ENCODE measurements around the gene TBC1D10B. TPM values are rescaled to one million over a fixed set of nuclear protein-coding genes. Genes with fewer than 3 reads are reported as not detected.

The TBC1D10B gene
- total RNA-seq, 1 donor from 2014 or later: 24.5 TPM

GRCh38 chr16:30409125-30410060 is 39.1 kb upstream of the TBC1D10B start:
- peak overlapping the region in 1 of 3 donors; percentile 50 for H3K9ac ChIP-seq (ENCODE audit: low read depth in 1 of 3, low read length in 3 of 3)

DNA sequence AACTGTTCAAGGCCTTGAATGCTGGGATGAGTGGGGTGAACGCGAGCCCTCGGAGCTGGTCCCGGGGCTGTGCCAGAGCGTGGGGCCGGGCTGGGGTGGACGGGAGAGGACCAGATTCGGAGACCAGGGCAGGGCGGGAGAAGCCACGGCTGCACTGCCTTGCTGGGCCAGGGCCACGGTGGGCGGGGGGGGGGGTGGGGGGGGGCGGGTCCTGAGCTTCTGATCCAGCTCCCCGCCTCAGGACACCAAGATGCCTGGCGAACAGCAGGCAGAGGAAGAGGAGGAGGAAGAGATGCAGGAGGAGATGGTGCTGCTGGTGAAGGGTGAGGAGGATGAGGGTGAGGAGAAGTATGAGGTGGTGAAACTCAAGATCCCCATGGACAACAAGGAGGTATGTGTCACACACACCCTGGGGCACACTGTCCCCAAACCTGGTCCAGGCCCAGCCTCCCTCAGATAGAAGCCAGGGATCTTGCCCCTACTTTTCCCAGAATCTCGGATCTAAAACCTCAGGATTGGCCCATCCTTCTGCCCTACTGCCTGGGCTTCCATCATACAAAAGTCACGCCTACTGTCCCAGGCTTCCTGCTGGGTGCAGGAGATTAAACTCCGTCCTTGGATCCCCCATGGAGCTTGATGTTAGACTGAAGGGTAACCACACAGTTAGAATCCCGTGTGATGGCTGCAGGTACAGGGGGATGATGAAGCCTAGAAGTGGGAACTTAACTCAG is 37.7 kb upstream of the TBC1D10B start:
- peak overlapping the region; percentile 85 for H3K27ac ChIP-seq (ENCODE audit: low read depth, low read length)
- peak overlapping the region; percentile 75 to 91 (median 76) for H3K9ac ChIP-seq (ENCODE audit: low read depth in 1 of 3, low read length in 3 of 3)
- peaks cover 15 to 24% (median 22%) of the 10 kb centered on the region in 3 donors for H3K4me1 ChIP-seq (ENCODE audit: control insufficient read depth in 3 of 3, insufficient read depth in 3 of 3, low read length in 3 of 3)
- H3K36me3 ChIP-seq (ENCODE audit: control insufficient read depth in 3 of 3, insufficient read depth in 3 of 3, low read length in 3 of 3): peaks cover 11 to 13% (median 11%) of the 10 kb centered on the region in 3 donors
- no peaks in the 10 kb centered on the region for H3K9me3 ChIP-seq (ENCODE audit: control insufficient read depth in 3 of 3, low read length in 3 of 3)
- no peaks in the 10 kb centered on the region for H3K27me3 ChIP-seq (ENCODE audit: control insufficient read depth in 3 of 3, insufficient read depth in 3 of 3, low read length in 3 of 3)
- peak overlapping the region; percentile 68 to 86 (median 74) for H3K4me3 ChIP-seq (ENCODE audit: low read length in 3 of 3)

More at GRCh38 chr16:30409125-30410060, 39.1 kb upstream of the TBC1D10B start:
- Histone ChIP-seq H3K4me1 (ENCODE audit: control insufficient read depth in 3 of 3, insufficient read depth in 3 of 3, low read length in 3 of 3) (peaks cover 15 to 28% (median 24%) of the 10 kb centered on the region in 3 donors), H3K27ac (ENCODE audit: low read depth, low read length) (peak overlapping the region; percentile 30), H3K4me3 (ENCODE audit: low read length in 3 of 3) (peak overlapping the region in 1 of 3 donors; percentile 6), H3K9me3 (ENCODE audit: control insufficient read depth in 3 of 3, low read length in 3 of 3) (no peaks in the 10 kb centered on the region), H3K27me3 (ENCODE audit: control insufficient read depth in 3 of 3, insufficient read depth in 3 of 3, low read length in 3 of 3) (no peaks in the 10 kb centered on the region), H3K36me3 (ENCODE audit: control insufficient read depth in 3 of 3, insufficient read depth in 3 of 3, low read length in 3 of 3) (peaks cover 13 to 20% (median 13%) of the 10 kb centered on the region in 3 donors)

GRCh38 chr16:30407102-30407803 is 37.0 kb upstream of the TBC1D10B start, which contains the start of gene ZNF771:
TSS of gene ZNF771 (plus strand) at chr16:30407606. CDS start at chr16:30408054, 448 bp downstream.
- peaks cover 9 to 11% (median 11%) of the 10 kb centered on the region in 3 donors for H3K36me3 ChIP-seq (ENCODE audit: control insufficient read depth in 3 of 3, insufficient read depth in 3 of 3, low read length in 3 of 3)

GRCh38 chr16:30406795-30407101 is 36.5 kb upstream of the TBC1D10B start:
- Histone ChIP-seq H3K36me3 (ENCODE audit: control insufficient read depth in 3 of 3, insufficient read depth in 3 of 3, low read length in 3 of 3) (peaks cover 4 to 7% (median 6%) of the 10 kb centered on the region in 3 donors), H3K27ac (ENCODE audit: low read depth, low read length) (peak overlapping the region; percentile 85), H3K9ac (ENCODE audit: low read depth in 1 of 3, low read length in 3 of 3) (peak overlapping the region; percentile 70 to 91 (median 75))

More at GRCh38 chr16:30407102-30407803, 37.0 kb upstream of the TBC1D10B start, which contains the start of gene ZNF771:
- Histone ChIP-seq H3K9ac (ENCODE audit: low read depth in 1 of 3, low read length in 3 of 3) (peak within 1 kb of the TSS; percentile 75 to 91 (median 76)), H3K4me1 (ENCODE audit: control insufficient read depth in 3 of 3, insufficient read depth in 3 of 3, low read length in 3 of 3) (peaks cover 15 to 24% (median 22%) of the 10 kb centered on the region in 3 donors), H3K9me3 (ENCODE audit: control insufficient read depth in 3 of 3, low read length in 3 of 3) (no peaks in the 10 kb centered on the region), H3K4me3 (ENCODE audit: low read length in 3 of 3) (peak within 1 kb of the TSS; percentile 68 to 86 (median 74)), H3K27ac (ENCODE audit: low read depth, low read length) (peak within 1 kb of the TSS; percentile 85), H3K27me3 (ENCODE audit: control insufficient read depth in 3 of 3, insufficient read depth in 3 of 3, low read length in 3 of 3) (no peaks in the 10 kb centered on the region)

DNA sequence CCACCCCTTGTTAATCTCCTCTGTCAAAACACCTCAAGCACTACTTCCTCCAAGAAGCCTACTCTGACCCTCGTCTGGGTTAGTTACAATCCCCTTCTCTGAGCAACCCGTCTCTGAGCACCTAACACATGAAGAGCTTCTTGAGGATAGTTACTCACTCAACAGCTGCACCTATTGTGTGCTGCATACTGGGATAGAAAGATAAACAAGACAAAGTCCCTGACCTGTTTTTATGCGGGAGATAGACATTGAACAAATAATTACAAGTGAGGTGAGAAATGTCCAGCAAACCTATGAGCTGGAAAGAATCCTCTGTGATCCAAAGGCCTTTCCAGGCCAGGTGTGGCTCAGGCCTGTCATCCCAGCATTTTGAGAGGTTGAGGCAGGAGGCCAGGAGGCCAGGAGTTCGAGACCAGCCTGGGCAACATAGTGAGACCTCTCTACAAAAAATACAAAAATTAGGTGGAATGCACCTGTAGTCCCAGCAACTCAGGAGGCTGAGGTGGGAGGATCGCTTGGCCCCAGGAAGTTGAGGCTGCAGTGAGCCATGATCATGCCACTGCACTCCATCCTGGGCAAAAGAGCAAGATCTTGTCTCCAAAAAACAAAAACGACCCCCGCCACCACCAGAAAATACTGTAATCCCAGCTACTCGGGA is 31.6 kb upstream of the TBC1D10B start:
- H3K27me3 ChIP-seq (ENCODE audit: control insufficient read depth in 3 of 3, insufficient read depth in 3 of 3, low read length in 3 of 3): no peaks in the 10 kb centered on the region
- H3K9me3 ChIP-seq (ENCODE audit: control insufficient read depth in 3 of 3, low read length in 3 of 3): no peaks in the 10 kb centered on the region
- peaks cover 7 to 17% (median 9%) of the 10 kb centered on the region in 3 donors for H3K4me1 ChIP-seq (ENCODE audit: control insufficient read depth in 3 of 3, insufficient read depth in 3 of 3, low read length in 3 of 3)
- no peak overlapping the region for H3K27ac ChIP-seq (ENCODE audit: low read depth, low read length)
- H3K36me3 ChIP-seq (ENCODE audit: control insufficient read depth in 3 of 3, insufficient read depth in 3 of 3, low read length in 3 of 3): peaks cover 5 to 11% (median 9%) of the 10 kb centered on the region in 3 donors
- no peak overlapping the region for H3K4me3 ChIP-seq (ENCODE audit: low read length in 3 of 3)
- H3K9ac ChIP-seq (ENCODE audit: low read depth in 1 of 3, low read length in 3 of 3): no peak overlapping the region

More at GRCh38 chr16:30406795-30407101, 36.5 kb upstream of the TBC1D10B start:
- Histone ChIP-seq H3K4me3 (ENCODE audit: low read length in 3 of 3) (peak overlapping the region; percentile 68 to 86 (median 74)), H3K4me1 (ENCODE audit: control insufficient read depth in 3 of 3, insufficient read depth in 3 of 3, low read length in 3 of 3) (peaks cover 15 to 24% (median 22%) of the 10 kb centered on the region in 3 donors), H3K27me3 (ENCODE audit: control insufficient read depth in 3 of 3, insufficient read depth in 3 of 3, low read length in 3 of 3) (no peaks in the 10 kb centered on the region), H3K9me3 (ENCODE audit: control insufficient read depth in 3 of 3, low read length in 3 of 3) (no peaks in the 10 kb centered on the region)

GRCh38 chr16:30399435-30400186 is 29.3 kb upstream of the TBC1D10B start:
- peaks cover 5 to 11% (median 9%) of the 10 kb centered on the region in 3 donors for H3K36me3 ChIP-seq (ENCODE audit: control insufficient read depth in 3 of 3, insufficient read depth in 3 of 3, low read length in 3 of 3)

GRCh38 chr16:30398661-30399434 is 28.6 kb upstream of the TBC1D10B start:
- Histone ChIP-seq H3K4me3 (ENCODE audit: low read length in 3 of 3) (no peak overlapping the region), H3K4me1 (ENCODE audit: control insufficient read depth in 3 of 3, insufficient read depth in 3 of 3, low read length in 3 of 3) (peaks cover 15 to 29% (median 22%) of the 10 kb centered on the region in 3 donors), H3K27me3 (ENCODE audit: control insufficient read depth in 3 of 3, insufficient read depth in 3 of 3, low read length in 3 of 3) (no peaks in the 10 kb centered on the region), H3K36me3 (ENCODE audit: control insufficient read depth in 3 of 3, insufficient read depth in 3 of 3, low read length in 3 of 3) (peaks cover 5 to 11% (median 9%) of the 10 kb centered on the region in 3 donors), H3K9me3 (ENCODE audit: control insufficient read depth in 3 of 3, low read length in 3 of 3) (no peaks in the 10 kb centered on the region), H3K27ac (ENCODE audit: low read depth, low read length) (no peak overlapping the region), H3K9ac (ENCODE audit: low read depth in 1 of 3, low read length in 3 of 3) (peak overlapping the region in 2 of 3 donors; percentile 16 to 86)

More at GRCh38 chr16:30399435-30400186, 29.3 kb upstream of the TBC1D10B start:
- H3K4me3 ChIP-seq (ENCODE audit: low read length in 3 of 3): peak overlapping the region; percentile 78 to 85 (median 79)
- H3K9me3 ChIP-seq (ENCODE audit: control insufficient read depth in 3 of 3, low read length in 3 of 3): no peaks in the 10 kb centered on the region
- peak overlapping the region; percentile 85 to 92 (median 86) for H3K9ac ChIP-seq (ENCODE audit: low read depth in 1 of 3, low read length in 3 of 3)
- no peaks in the 10 kb centered on the region for H3K27me3 ChIP-seq (ENCODE audit: control insufficient read depth in 3 of 3, insufficient read depth in 3 of 3, low read length in 3 of 3)
- H3K27ac ChIP-seq (ENCODE audit: low read depth, low read length): peak overlapping the region; percentile 72
- H3K4me1 ChIP-seq (ENCODE audit: control insufficient read depth in 3 of 3, insufficient read depth in 3 of 3, low read length in 3 of 3): peaks cover 15 to 22% (median 17%) of the 10 kb centered on the region in 3 donors
